AG09319 (cell line): Measurements from ENCODE around the gene PRR16.
A peak's percentile ranks its signal among the peaks of the same experiment; 100 is the strongest.

ENCODE experiments used
- DNase-seq: peaks from one replicate; pipeline ENCODE4 v3.0.0-alpha.2; 2010; ENCODE audit warnings: low read depth; ENCODE audit errors: extremely low read depth
- CTCF ChIP-seq: IDR thresholded peaks from 2 replicates; pipeline ENCODE4 v1.5.1; 2011; ENCODE audit warnings: low read depth, mild to moderate bottlenecking, inconsistent platforms, low read length, moderate library complexity

The PRR16 gene

GRCh38 chr5:120539471-120539870 lies 75.4 kb downstream of the PRR16 start:
- no peak for TF ChIP-seq CTCF
- no peak for DNase-seq

DNA sequence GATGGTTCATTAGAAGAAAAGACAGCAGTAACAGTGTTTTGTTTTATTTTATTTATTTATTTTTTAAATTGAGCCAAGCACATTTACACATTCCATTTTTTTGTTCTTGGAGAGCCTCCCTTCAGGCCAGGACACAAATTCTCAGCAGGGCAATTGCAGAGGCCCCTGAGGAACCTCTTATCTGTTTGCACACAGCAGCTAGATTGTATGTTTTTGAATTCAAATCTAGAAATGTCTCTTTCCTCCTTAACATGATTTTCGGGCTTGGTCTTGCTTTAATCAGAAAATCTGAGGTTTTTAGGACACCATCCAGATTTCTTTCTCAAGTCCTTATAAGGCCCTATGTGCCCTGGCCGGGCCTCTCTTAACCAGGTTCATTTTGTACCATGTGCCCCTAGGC lies 76.0 kb downstream of the PRR16 start:
- TF ChIP-seq CTCF, result no peak
- DNase-seq, result no peak

- no peak for TF ChIP-seq CTCF
- DNase-seq, result no peak
Measured at GRCh38 chr5:120544043-120544442, 79.9 kb downstream of the PRR16 start.

- TF ChIP-seq CTCF, result no peak
- no peak for DNase-seq
Measured at GRCh38 chr5:120545007-120545406, 80.9 kb downstream of the PRR16 start.

GRCh38 chr5:120545951-120546350 lies 81.9 kb downstream of the PRR16 start:
- no peak for TF ChIP-seq CTCF
- DNase-seq, result peak; percentile 23

GRCh38 chr5:120546922-120547321 lies 82.8 kb downstream of the PRR16 start:
- DNase-seq, result no peak
- no peak for TF ChIP-seq CTCF

DNA sequence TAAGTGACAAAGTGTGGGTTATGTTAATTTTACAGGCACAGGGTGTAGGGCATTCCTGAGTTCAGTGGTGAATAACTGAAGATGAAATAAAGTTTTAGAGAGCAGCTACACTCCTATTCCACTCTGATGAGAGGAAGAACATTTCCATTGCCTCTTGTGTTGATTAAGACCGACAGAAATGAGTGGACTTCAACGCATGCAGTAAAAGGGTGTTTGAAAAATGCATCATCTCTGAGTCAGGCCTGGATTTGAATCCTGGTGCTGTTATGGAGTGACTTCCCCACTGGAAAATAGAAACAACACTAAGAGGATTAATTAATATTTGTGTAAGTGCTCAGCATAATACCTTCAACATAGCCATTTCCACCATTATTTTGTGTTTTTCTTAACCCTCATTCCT lies 86.3 kb downstream of the PRR16 start:
- no peak for DNase-seq
- no peak for TF ChIP-seq CTCF
